ENCODE measurements around the gene ILDR2. TPM values are rescaled to one million over a fixed set of nuclear protein-coding genes. Genes with fewer than 3 reads are reported as not detected.

The ILDR2 gene
- total and polyA plus RNA-seq, 4 donors, result 16.3 to 27.6 (median 20.5) TPM

DNA sequence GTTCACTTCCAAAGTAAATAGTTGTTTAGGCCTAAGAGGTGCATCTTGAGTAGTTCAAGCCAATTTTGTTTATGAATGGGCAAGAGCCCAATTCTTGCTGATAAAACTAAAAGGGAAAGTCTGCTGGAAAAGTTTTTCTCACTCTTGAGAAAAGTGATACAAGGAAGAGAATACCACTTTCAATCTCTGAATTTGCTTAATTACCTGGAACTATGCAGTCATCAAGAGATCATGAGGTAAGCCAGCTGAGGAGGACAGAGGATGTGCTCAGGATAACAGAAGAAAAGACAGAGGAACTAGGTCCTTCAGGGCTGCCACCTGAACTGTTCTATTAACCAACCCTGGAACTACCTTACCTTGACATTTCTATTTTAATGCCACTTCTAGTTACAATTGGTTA is 42.2 kb downstream of the ILDR2 start:
- no peak overlapping the region for H3K4me3 ChIP-seq (ENCODE audit: low read depth, low read length)
- H3K4me1 ChIP-seq (ENCODE audit: control insufficient read depth, insufficient read depth, low read length), result no peaks in the 10 kb centered on the region
- DNase-seq (ENCODE audit: low read depth in 4 of 6, low spot score in 6 of 6), result no peak
- H3K27ac ChIP-seq (ENCODE audit: low read depth, low read length), result no peak overlapping the region
- H3K9me3 ChIP-seq (ENCODE audit: control insufficient read depth, insufficient read depth, low read length), result no peaks in the 10 kb centered on the region
- peaks cover 2% of the 10 kb centered on the region for H3K27me3 ChIP-seq (ENCODE audit: control insufficient read depth, insufficient read depth, low read length)
- peaks cover 7% of the 10 kb centered on the region for H3K36me3 ChIP-seq (ENCODE audit: control insufficient read depth, insufficient read depth, low read length)

DNA sequence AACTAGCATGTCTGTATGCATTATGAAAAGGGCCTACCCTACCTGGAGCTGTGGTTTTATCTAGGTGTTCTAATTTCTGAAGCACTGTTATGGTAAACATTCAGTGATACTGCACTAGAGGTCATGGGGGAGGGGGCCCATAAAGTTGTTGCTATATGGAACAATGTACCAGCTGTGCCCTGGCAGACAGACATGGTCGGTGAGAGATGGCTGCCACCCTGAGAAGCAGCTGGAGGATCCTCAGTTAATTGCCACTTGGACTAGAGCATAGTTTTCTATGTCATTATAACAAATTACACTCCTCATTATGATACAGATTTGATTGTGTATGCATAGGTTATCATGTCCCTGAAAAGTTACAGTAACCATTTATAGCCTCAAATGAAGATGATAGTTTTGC is 45.4 kb downstream of the ILDR2 start:
- H3K27ac ChIP-seq (ENCODE audit: low read depth, low read length), result no peak overlapping the region
- H3K4me3 ChIP-seq (ENCODE audit: low read depth, low read length), result no peak overlapping the region
- DNase-seq (ENCODE audit: low read depth in 4 of 6, low spot score in 6 of 6), result peak in 1 of 6 donors; percentile 65
- WGBS (ENCODE audit: insufficient coverage), result 40% methylated on average over 1 of the region's 1 CpG
- no peaks in the 10 kb centered on the region for H3K36me3 ChIP-seq (ENCODE audit: control insufficient read depth, insufficient read depth, low read length)
- H3K9me3 ChIP-seq (ENCODE audit: control insufficient read depth, insufficient read depth, low read length), result no peaks in the 10 kb centered on the region
- no peaks in the 10 kb centered on the region for H3K27me3 ChIP-seq (ENCODE audit: control insufficient read depth, insufficient read depth, low read length)
- no peaks in the 10 kb centered on the region for H3K4me1 ChIP-seq (ENCODE audit: control insufficient read depth, insufficient read depth, low read length)

GRCh38 chr1:166927701-166928100 is 47.6 kb downstream of the ILDR2 start:
- no peak for DNase-seq (ENCODE audit: low read depth in 4 of 6, low spot score in 6 of 6)
- H3K4me3 ChIP-seq (ENCODE audit: low read depth, low read length), result no peak overlapping the region
- no peaks in the 10 kb centered on the region for H3K9me3 ChIP-seq (ENCODE audit: control insufficient read depth, insufficient read depth, low read length)
- no CpG with 5 or more reads among the region's 2 CpGs for WGBS (ENCODE audit: insufficient coverage)
- H3K36me3 ChIP-seq (ENCODE audit: control insufficient read depth, insufficient read depth, low read length), result no peaks in the 10 kb centered on the region
- H3K27ac ChIP-seq (ENCODE audit: low read depth, low read length), result no peak overlapping the region
- H3K27me3 ChIP-seq (ENCODE audit: control insufficient read depth, insufficient read depth, low read length), result no peaks in the 10 kb centered on the region
- H3K4me1 ChIP-seq (ENCODE audit: control insufficient read depth, insufficient read depth, low read length), result no peaks in the 10 kb centered on the region

DNA sequence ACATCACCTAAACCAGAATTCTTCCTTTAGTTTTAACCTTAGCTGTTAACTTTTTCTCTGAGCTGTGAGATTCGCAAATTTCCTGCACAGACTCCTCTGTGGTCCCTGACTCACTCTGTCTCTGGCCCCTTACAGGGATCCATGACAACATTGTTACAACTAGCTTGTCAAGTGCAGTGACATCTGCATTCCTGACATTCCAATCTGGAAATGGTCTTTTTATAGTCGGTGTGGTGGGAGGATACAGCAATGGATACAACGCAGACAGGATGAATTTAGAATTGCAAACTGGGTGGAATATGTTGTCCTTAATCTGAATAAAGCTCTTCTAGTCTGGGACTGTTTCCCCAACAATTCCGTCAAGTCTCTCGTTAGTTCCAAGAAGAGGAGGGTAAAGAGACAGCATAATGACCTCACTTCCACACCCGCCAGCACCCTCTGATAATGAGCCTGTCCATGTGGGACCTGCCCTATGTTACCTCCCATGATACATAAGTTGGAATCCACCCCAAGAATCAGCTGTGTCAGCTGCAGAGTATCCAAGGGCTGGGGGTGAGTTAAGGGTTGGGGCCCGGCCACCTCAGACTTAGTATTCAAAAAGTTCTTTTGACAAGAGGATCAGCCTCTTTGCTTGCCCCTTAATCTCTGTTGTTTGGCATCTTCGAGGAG is 49.4 kb downstream of the ILDR2 start:
- Histone ChIP-seq H3K36me3 (ENCODE audit: control insufficient read depth, insufficient read depth, low read length) (peaks cover 3% of the 10 kb centered on the region), H3K27me3 (ENCODE audit: control insufficient read depth, insufficient read depth, low read length) (peaks cover 7% of the 10 kb centered on the region), H3K9me3 (ENCODE audit: control insufficient read depth, insufficient read depth, low read length) (no peaks in the 10 kb centered on the region), H3K4me1 (ENCODE audit: control insufficient read depth, insufficient read depth, low read length) (peaks cover 4% of the 10 kb centered on the region), H3K27ac (ENCODE audit: low read depth, low read length) (no peak overlapping the region), H3K4me3 (ENCODE audit: low read depth, low read length) (no peak overlapping the region)
- WGBS (ENCODE audit: insufficient coverage), result 77% methylated on average over 4 of the region's 8 CpGs
- peak in 1 of 6 donors; percentile 64 for DNase-seq (ENCODE audit: low read depth in 4 of 6, low spot score in 6 of 6)

DNA sequence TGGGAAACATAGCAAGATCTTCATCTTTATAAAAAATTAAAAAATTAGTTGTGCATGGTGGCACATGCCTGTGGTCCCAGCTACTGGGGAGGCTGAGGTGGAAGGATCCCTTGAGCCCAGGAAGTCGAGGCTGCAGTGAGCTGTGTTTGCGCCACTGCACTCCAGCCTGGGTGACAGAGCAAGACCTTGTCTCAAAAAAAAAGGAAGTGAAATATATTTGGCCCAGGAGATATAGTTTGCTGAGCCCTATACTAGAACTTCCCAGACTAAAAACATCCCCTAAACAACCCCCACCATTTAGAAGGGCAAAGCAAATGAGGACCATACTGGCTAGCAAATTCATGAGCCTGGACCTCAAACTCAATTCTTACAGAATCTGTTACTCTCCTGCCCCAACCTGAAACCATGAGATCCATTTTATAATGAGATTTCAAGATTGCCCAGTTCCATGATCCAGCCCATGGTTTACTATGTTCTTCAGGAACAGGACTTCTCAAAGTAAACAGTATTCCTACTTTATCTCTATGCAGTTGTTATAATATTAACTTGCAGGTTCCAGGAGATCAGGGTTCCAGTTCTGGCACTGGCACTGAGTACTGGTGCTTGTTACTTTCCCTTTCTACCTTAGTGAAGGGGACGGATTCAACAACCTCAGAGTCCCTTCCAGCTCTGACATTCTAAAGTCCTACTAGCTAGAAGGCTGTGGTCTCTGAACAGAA is 50.4 kb downstream of the ILDR2 start:
- WGBS (ENCODE audit: insufficient coverage), result 50% methylated on average over 2 of the region's 3 CpGs
- peaks cover 6% of the 10 kb centered on the region for H3K36me3 ChIP-seq (ENCODE audit: control insufficient read depth, insufficient read depth, low read length)
- H3K4me1 ChIP-seq (ENCODE audit: control insufficient read depth, insufficient read depth, low read length), result peaks cover 7% of the 10 kb centered on the region
- peaks cover 7% of the 10 kb centered on the region for H3K27me3 ChIP-seq (ENCODE audit: control insufficient read depth, insufficient read depth, low read length)
- DNase-seq (ENCODE audit: low read depth in 4 of 6, low spot score in 6 of 6), result no peak
- no peak overlapping the region for H3K27ac ChIP-seq (ENCODE audit: low read depth, low read length)
- H3K4me3 ChIP-seq (ENCODE audit: low read depth, low read length), result no peak overlapping the region
- no peaks in the 10 kb centered on the region for H3K9me3 ChIP-seq (ENCODE audit: control insufficient read depth, insufficient read depth, low read length)

- 18% methylated on average over 112 of the region's 113 CpGs for WGBS (ENCODE audit: insufficient coverage)
- H3K4me3 ChIP-seq (ENCODE audit: low read depth, low read length), result peak overlapping the region; percentile 22
- H3K27ac ChIP-seq (ENCODE audit: low read depth, low read length), result no peak overlapping the region
- H3K36me3 ChIP-seq (ENCODE audit: control insufficient read depth, insufficient read depth, low read length), result peaks cover 8% of the 10 kb centered on the region
- DNase-seq (ENCODE audit: low read depth in 4 of 6, low spot score in 6 of 6), result peak in 2 of 6 donors; percentile 58 to 66
- no peaks in the 10 kb centered on the region for H3K9me3 ChIP-seq (ENCODE audit: control insufficient read depth, insufficient read depth, low read length)
- H3K27me3 ChIP-seq (ENCODE audit: control insufficient read depth, insufficient read depth, low read length), result peaks cover 13% of the 10 kb centered on the region
- H3K4me1 ChIP-seq (ENCODE audit: control insufficient read depth, insufficient read depth, low read length), result peaks cover 7% of the 10 kb centered on the region
These were observed 54.5 kb downstream of the ILDR2 start for GRCh38 chr1:166920561-166921475.

GRCh38 chr1:166918956-166919316 is 56.4 kb downstream of the ILDR2 start:
- H3K9me3 ChIP-seq (ENCODE audit: control insufficient read depth, insufficient read depth, low read length), result no peaks in the 10 kb centered on the region
- H3K4me3 ChIP-seq (ENCODE audit: low read depth, low read length), result no peak overlapping the region
- DNase-seq (ENCODE audit: low read depth in 4 of 6, low spot score in 6 of 6), result no peak
- H3K36me3 ChIP-seq (ENCODE audit: control insufficient read depth, insufficient read depth, low read length), result peaks cover 9% of the 10 kb centered on the region
- H3K27ac ChIP-seq (ENCODE audit: low read depth, low read length), result no peak overlapping the region
- peaks cover 7% of the 10 kb centered on the region for H3K4me1 ChIP-seq (ENCODE audit: control insufficient read depth, insufficient read depth, low read length)
- WGBS (ENCODE audit: insufficient coverage), result 100% methylated on average over 1 of the region's 2 CpGs
- H3K27me3 ChIP-seq (ENCODE audit: control insufficient read depth, insufficient read depth, low read length), result peaks cover 13% of the 10 kb centered on the region

GRCh38 chr1:166918088-166918955 is 57.0 kb downstream of the ILDR2 start:
- peaks cover 7% of the 10 kb centered on the region for H3K4me1 ChIP-seq (ENCODE audit: control insufficient read depth, insufficient read depth, low read length)
- 97% methylated on average over 4 of the region's 6 CpGs for WGBS (ENCODE audit: insufficient coverage)
- DNase-seq (ENCODE audit: low read depth in 4 of 6, low spot score in 6 of 6), result no peak
- peaks cover 13% of the 10 kb centered on the region for H3K27me3 ChIP-seq (ENCODE audit: control insufficient read depth, insufficient read depth, low read length)
- no peak overlapping the region for H3K4me3 ChIP-seq (ENCODE audit: low read depth, low read length)
- H3K9me3 ChIP-seq (ENCODE audit: control insufficient read depth, insufficient read depth, low read length), result no peaks in the 10 kb centered on the region
- H3K27ac ChIP-seq (ENCODE audit: low read depth, low read length), result no peak overlapping the region
- H3K36me3 ChIP-seq (ENCODE audit: control insufficient read depth, insufficient read depth, low read length), result peaks cover 9% of the 10 kb centered on the region

DNA sequence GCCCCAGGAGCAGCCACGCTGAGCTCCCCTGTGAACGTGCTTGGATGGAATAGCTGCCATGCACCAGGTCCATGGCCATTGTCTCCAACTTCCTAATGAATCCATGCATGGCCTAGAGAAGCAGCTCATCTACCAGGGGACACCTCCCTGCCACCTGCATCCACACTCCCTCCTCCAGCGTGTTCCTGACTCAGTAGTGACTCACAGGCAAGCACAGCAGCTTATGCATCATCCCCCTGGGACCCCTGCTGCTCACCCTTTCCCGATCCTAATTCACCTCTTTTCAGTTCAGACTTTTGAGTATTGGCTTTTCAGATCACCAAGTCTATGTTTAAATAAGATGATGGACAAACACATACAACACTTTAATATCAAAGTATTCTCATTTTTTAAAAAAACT is 59.4 kb downstream of the ILDR2 start:
- 93% methylated on average over 3 of the region's 4 CpGs for WGBS (ENCODE audit: insufficient coverage)
- peaks cover 6% of the 10 kb centered on the region for H3K9me3 ChIP-seq (ENCODE audit: control insufficient read depth, insufficient read depth, low read length)
- peaks cover 6% of the 10 kb centered on the region for H3K27me3 ChIP-seq (ENCODE audit: control insufficient read depth, insufficient read depth, low read length)
- peaks cover 4% of the 10 kb centered on the region for H3K4me1 ChIP-seq (ENCODE audit: control insufficient read depth, insufficient read depth, low read length)
- no peak overlapping the region for H3K27ac ChIP-seq (ENCODE audit: low read depth, low read length)
- no peak overlapping the region for H3K4me3 ChIP-seq (ENCODE audit: low read depth, low read length)
- no peak for DNase-seq (ENCODE audit: low read depth in 4 of 6, low spot score in 6 of 6)
- H3K36me3 ChIP-seq (ENCODE audit: control insufficient read depth, insufficient read depth, low read length), result peaks cover 6% of the 10 kb centered on the region

Measured in spinal cord (tissue), 10 donors.